ENCODE results near the gene DNPH1.

DNA sequence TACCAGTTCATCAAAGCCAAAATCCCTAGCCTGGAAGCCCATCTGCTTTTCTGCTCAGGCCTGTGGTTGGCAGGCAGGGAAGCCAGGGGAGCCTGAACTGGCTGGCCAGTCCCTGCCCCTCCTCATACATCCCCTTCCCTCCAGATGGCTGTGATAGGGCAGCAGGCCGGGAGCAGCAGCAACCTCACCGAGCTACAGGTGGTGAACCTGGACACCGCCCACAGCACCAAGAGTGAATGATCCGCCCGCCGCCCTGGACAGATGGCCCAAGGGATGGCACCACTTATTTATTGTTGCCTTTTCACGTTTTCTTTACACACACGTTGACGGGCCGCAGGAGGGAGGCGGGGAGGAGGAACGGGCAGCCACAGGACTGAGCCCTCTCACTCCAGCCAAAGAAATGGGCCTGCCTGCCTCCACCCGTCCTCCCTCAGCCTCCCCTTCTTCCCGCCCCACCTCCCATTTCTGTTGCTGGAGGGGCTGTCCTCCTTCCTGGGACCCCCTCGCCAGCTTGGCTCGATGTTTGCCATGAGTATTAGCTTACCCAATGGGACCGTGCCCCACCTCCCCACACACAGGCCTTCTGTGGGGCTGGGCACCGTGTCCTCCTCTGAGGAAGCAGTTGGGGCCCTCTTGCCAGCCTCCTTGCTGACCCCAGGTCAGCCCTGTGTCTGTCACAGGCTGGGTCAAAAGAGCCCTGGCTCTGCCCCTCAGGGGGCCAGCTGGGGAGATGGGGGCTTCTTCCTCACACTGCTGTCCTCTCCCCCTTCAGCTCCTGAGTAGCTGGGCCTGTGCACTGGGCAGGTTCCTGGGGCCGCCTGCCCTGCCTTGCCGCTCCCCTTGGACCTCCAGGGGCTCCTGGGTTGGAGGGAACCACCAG lies 50.1 kb downstream of the DNPH1 start:
- TF ChIP-seq CTCF (conservative IDR thresholded peaks at IDR 0.05) (no peak), EZH2 (IDR thresholded peaks at IDR 0.05; ENCODE audit: low read depth) (no peak)

Data from PC-9 (cell line).